Activated naive CD4-positive, alpha-beta T cell treated with anti-CD3 and anti-CD28 coated beads, Interleukin-2, amount 50 U/mL, for 16 hours (primary cell): ENCODE results near the gene USO1.
"Not testable (repeated sequence)": the region's sequence is repeated elsewhere in the genome, so short reads cannot be mapped to it uniquely, and the experiment has no call there.

Experiments
- DNase-seq: peaks from one replicate; pipeline ENCODE4 v3.0.0-alpha.2; 2020

USO1 gene

GRCh38 chr4:75714011-75714410 is 10.4 kb upstream of the USO1 start:
- DNase-seq: no peak

- no peak for DNase-seq
These were observed 9.7 kb upstream of the USO1 start for GRCh38 chr4:75714704-75715103.

GRCh38 chr4:75715105-75715799 is 9.1 kb upstream of the USO1 start:
- DNase-seq: no peak

- DNase-seq: not testable (repeated sequence)
These were observed 8.3 kb upstream of the USO1 start for GRCh38 chr4:75716054-75716453.

GRCh38 chr4:75717408-75717807 is 7.0 kb upstream of the USO1 start:
- DNase-seq: no peak

- DNase-seq: no peak
These were observed 5.8 kb upstream of the USO1 start for GRCh38 chr4:75718529-75718928.

- DNase-seq: no peak
These were observed 2.0 kb upstream of the USO1 start for GRCh38 chr4:75722417-75722816.

- no peak for DNase-seq
These were observed 963 bp upstream of the USO1 start for GRCh38 chr4:75723163-75724065.

GRCh38 chr4:75724867-75725724 is 719 bp downstream of the USO1 start:
- DNase-seq: peak; percentile 42

GRCh38 chr4:75725942-75726538 is 1.7 kb downstream of the USO1 start:
- not testable (repeated sequence) for DNase-seq

GRCh38 chr4:75726577-75726976 is 2.2 kb downstream of the USO1 start:
- no peak for DNase-seq

GRCh38 chr4:75727073-75727472 is 2.7 kb downstream of the USO1 start:
- no peak for DNase-seq

- DNase-seq: no peak
These were observed 5.5 kb downstream of the USO1 start for GRCh38 chr4:75729836-75730235.

- DNase-seq: no peak
These were observed 9.0 kb downstream of the USO1 start for GRCh38 chr4:75733369-75733768.

- no peak for DNase-seq
These were observed 11.1 kb downstream of the USO1 start for GRCh38 chr4:75735525-75735924.

- DNase-seq: no peak
These were observed 12.5 kb downstream of the USO1 start for GRCh38 chr4:75736862-75737261.

GRCh38 chr4:75737398-75737797 is 13.0 kb downstream of the USO1 start:
- DNase-seq: no peak

- no peak for DNase-seq
These were observed 16.6 kb downstream of the USO1 start for GRCh38 chr4:75741027-75741426.

GRCh38 chr4:75742451-75742850 is 18.1 kb downstream of the USO1 start:
- no peak for DNase-seq

GRCh38 chr4:75745161-75745560 is 20.8 kb downstream of the USO1 start:
- no peak for DNase-seq

- DNase-seq: no peak
These were observed 21.4 kb downstream of the USO1 start for GRCh38 chr4:75745721-75746199.

- no peak for DNase-seq
These were observed 28.3 kb downstream of the USO1 start for GRCh38 chr4:75752637-75753036.

GRCh38 chr4:75769036-75769435 is 44.7 kb downstream of the USO1 start:
- no peak for DNase-seq
